ENCODE measurements around the gene GPR108.

DNA sequence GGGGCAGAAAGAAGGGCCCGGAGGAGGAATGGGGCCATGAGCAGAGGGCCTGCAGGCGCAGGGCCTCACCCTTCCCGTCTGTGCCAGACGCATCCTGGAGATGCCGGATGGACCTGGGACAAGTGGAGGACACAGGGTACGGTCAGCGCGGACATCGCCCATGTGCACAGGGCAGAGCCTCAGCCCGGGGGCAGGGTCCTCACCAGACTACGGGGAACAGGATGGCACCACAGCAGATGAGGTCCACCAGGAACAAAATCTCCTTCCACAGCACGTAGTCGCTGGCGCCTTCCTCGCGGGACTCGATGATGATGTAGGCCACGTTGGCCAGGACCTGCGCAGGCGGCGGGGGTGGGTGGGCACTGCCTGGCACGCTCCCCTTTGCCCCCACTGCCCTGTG, 5.6 kb downstream of the GPR108 start:
- TF ChIP-seq, protein P1, sequence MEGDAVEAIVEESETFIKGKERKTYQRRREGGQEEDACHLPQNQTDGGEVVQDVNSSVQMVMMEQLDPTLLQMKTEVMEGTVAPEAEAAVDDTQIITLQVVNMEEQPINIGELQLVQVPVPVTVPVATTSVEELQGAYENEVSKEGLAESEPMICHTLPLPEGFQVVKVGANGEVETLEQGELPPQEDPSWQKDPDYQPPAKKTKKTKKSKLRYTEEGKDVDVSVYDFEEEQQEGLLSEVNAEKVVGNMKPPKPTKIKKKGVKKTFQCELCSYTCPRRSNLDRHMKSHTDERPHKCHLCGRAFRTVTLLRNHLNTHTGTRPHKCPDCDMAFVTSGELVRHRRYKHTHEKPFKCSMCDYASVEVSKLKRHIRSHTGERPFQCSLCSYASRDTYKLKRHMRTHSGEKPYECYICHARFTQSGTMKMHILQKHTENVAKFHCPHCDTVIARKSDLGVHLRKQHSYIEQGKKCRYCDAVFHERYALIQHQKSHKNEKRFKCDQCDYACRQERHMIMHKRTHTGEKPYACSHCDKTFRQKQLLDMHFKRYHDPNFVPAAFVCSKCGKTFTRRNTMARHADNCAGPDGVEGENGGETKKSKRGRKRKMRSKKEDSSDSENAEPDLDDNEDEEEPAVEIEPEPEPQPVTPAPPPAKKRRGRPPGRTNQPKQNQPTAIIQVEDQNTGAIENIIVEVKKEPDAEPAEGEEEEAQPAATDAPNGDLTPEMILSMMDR (IDR thresholded peaks at IDR 0.05), result no peak
- no peak for TF ChIP-seq POLR2A (IDR thresholded peaks at IDR 0.05)
